NCI-H2227 (cell line): ENCODE measurements around the gene SYT15.
"Not testable (repeated sequence)": the region's sequence is repeated elsewhere in the genome, so short reads cannot be mapped to it uniquely, and the experiment has no call there.

ENCODE experiments used
- DNase-seq: peaks from one replicate; lab custom pipeline; 2025; ENCODE audit not compliant: unreplicated experiment; lab: John Stamatoyannopoulos, UW

The SYT15 gene

GRCh38 chr10:46556515-46557318 lies 22.2 kb upstream of the SYT15 start, which contains the start of gene GPRIN2:
TSS of gene GPRIN2 (minus strand) at chr10:46556658. CDS start at chr10:46550736, 5,922 bp downstream.
- DNase-seq, result peak; percentile 27

GRCh38 chr10:46557319-46558121 lies 21.4 kb upstream of the SYT15 start:
- no peak for DNase-seq

- no peak for DNase-seq
Observed at GRCh38 chr10:46558122-46558391, 20.9 kb upstream of the SYT15 start.

GRCh38 chr10:46558392-46559185 lies 20.3 kb upstream of the SYT15 start:
- no peak for DNase-seq

GRCh38 chr10:46559231-46559671 lies 19.7 kb upstream of the SYT15 start:
- no peak for DNase-seq

GRCh38 chr10:46560381-46560780 lies 18.5 kb upstream of the SYT15 start:
- DNase-seq, result no peak

- DNase-seq, result no peak
Observed at GRCh38 chr10:46560952-46561351, 18.0 kb upstream of the SYT15 start.

- peak; percentile 40 for DNase-seq
Observed at GRCh38 chr10:46565591-46566332, 13.2 kb upstream of the SYT15 start.

GRCh38 chr10:46567151-46567550 lies 11.8 kb upstream of the SYT15 start:
- DNase-seq, result not testable (repeated sequence)

- DNase-seq, result not testable (repeated sequence)
Observed at GRCh38 chr10:46570655-46571054, 8.3 kb upstream of the SYT15 start.

- DNase-seq, result not testable (repeated sequence)
Observed at GRCh38 chr10:46572765-46573164, 6.2 kb upstream of the SYT15 start.

- not testable (repeated sequence) for DNase-seq
Observed at GRCh38 chr10:46573314-46573713, 5.6 kb upstream of the SYT15 start.

- DNase-seq, result not testable (repeated sequence)
Observed at GRCh38 chr10:46573884-46574283, 5.0 kb upstream of the SYT15 start.

GRCh38 chr10:46577624-46578473 lies 1.1 kb upstream of the SYT15 start:
- DNase-seq, result not testable (repeated sequence)

- DNase-seq, result not testable (repeated sequence)
Observed at GRCh38 chr10:46579378-46579777, 450 bp downstream of the SYT15 start.

- DNase-seq, result not testable (repeated sequence)
Observed at GRCh38 chr10:46581997-46582396, 3.1 kb downstream of the SYT15 start.

- DNase-seq, result not testable (repeated sequence)
Observed at GRCh38 chr10:46582568-46582967, 3.6 kb downstream of the SYT15 start.

- not testable (repeated sequence) for DNase-seq
Observed at GRCh38 chr10:46584196-46584595, 5.3 kb downstream of the SYT15 start.

GRCh38 chr10:46585246-46585645 lies 6.3 kb downstream of the SYT15 start:
- DNase-seq, result not testable (repeated sequence)

GRCh38 chr10:46587546-46587945 lies 8.6 kb downstream of the SYT15 start:
- not testable (repeated sequence) for DNase-seq
